HepG2 (cell line): ENCODE measurements around the gene BANP.

Experiments used
- ELF4 ChIP-seq: sonication (generic); formaldehyde crosslinking; IDR thresholded peaks from 2 replicates; pipeline ENCODE4 v1.5.0; 2020; ENCODE audit warnings: missing genetic modification reagents, mild to moderate bottlenecking, moderate library complexity, borderline replicate concordance
- EZH2 ChIP-seq: conservative IDR thresholded peaks from 2 replicates; pipeline ENCODE4 v1.6.1; 2012; ENCODE audit warnings: mild to moderate bottlenecking, low read depth, low read length, moderate library complexity
- GABPB1 ChIP-seq: IDR thresholded peaks from 2 replicates; pipeline ENCODE4 v1.6.1; 2016; ENCODE audit warnings: mild to moderate bottlenecking, missing genetic modification reagents, moderate library complexity, missing compliant biosample characterization
- HDAC2 ChIP-seq: sonication (generic); formaldehyde crosslinking; IDR thresholded peaks from 2 replicates; pipeline ENCODE4 v1.4.0; 2020; ENCODE audit warnings: missing genetic modification reagents
- POLR2A ChIP-seq, 2 experiments: IDR thresholded peaks; 2 replicates each; pipeline ENCODE4 v1.6.1; 2011; ENCODE audit warnings: low read depth in 2 of 2, low read length in 2 of 2, mild to moderate bottlenecking in 1 of 2, moderate library complexity in 1 of 2; ENCODE audit not compliant: insufficient read depth in 1 of 2
- POLR2AphosphoS5 ChIP-seq: IDR thresholded peaks from 2 replicates; pipeline ENCODE4 v1.6.1; 2012; ENCODE audit warnings: low read depth, low read length
- ZNF570 ChIP-seq: sonication (generic); formaldehyde crosslinking; IDR thresholded peaks from 2 replicates; pipeline ENCODE4 v1.4.0; 2020; ENCODE audit warnings: mild to moderate bottlenecking, missing genetic modification reagents, borderline replicate concordance
- TF ChIP-seq, protein P1 (sequence below): sonication (generic); formaldehyde crosslinking; IDR thresholded peaks from 2 replicates; pipeline ENCODE4 v1.5.0; 2020; ENCODE audit warnings: mild to moderate bottlenecking, missing genetic modification reagents, moderate library complexity
- TF ChIP-seq, protein P2 (sequence below): IDR thresholded peaks from 2 replicates; pipeline ENCODE4 v1.6.1; 2012; ENCODE audit warnings: inconsistent platforms
- TF ChIP-seq, protein P3 (sequence below): sonication (generic); formaldehyde crosslinking; IDR thresholded peaks from 2 replicates; pipeline ENCODE4 v1.4.0; 2020; ENCODE audit warnings: low read depth, missing genetic modification reagents

DNA sequence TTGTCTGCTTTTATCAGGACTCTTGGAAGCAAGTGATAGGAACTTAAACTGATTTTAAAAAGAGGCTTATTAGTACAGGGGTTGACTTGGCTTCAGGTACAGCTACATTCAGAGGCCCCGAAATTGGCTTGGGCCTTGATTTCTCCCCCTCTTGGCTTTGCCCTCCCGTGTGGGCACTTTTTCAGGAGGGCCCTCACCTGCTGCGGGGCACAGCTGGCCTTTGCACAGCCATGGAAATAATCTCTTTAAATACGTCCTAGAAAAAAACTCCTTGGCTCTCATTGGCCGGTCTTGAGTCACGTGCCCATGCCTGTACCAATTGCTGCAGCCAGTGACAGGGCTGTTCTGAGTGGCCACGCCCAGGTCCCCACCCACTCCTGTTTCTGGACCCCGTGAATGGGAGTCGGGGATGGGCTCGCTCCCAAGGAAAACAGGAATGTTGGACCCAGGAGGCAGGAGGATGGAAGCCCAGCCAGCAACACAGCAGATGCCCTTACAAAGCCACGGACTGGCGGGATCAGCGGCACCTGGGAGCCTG, 29.9 kb upstream of the BANP start:
- TF ChIP-seq, protein P1, sequence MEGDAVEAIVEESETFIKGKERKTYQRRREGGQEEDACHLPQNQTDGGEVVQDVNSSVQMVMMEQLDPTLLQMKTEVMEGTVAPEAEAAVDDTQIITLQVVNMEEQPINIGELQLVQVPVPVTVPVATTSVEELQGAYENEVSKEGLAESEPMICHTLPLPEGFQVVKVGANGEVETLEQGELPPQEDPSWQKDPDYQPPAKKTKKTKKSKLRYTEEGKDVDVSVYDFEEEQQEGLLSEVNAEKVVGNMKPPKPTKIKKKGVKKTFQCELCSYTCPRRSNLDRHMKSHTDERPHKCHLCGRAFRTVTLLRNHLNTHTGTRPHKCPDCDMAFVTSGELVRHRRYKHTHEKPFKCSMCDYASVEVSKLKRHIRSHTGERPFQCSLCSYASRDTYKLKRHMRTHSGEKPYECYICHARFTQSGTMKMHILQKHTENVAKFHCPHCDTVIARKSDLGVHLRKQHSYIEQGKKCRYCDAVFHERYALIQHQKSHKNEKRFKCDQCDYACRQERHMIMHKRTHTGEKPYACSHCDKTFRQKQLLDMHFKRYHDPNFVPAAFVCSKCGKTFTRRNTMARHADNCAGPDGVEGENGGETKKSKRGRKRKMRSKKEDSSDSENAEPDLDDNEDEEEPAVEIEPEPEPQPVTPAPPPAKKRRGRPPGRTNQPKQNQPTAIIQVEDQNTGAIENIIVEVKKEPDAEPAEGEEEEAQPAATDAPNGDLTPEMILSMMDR: no peak
- TF ChIP-seq POLR2A (IDR thresholded peaks at IDR 0.05; ENCODE audit: insufficient read depth in 1 of 2, low read depth in 2 of 2, low read length in 2 of 2) (no peak), HDAC2 (CRISPR knock-in tag) (no peak), GABPB1 (CRISPR knock-in tag) (no peak), POLR2AphosphoS5 (no peak), ELF4 (CRISPR knock-in tag) (no peak), EZH2 (no peak), ZNF570 (CRISPR knock-in tag) (no peak)
- TF ChIP-seq, protein P2, sequence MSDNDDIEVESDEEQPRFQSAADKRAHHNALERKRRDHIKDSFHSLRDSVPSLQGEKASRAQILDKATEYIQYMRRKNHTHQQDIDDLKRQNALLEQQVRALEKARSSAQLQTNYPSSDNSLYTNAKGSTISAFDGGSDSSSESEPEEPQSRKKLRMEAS: no peak
- TF ChIP-seq, protein P3, sequence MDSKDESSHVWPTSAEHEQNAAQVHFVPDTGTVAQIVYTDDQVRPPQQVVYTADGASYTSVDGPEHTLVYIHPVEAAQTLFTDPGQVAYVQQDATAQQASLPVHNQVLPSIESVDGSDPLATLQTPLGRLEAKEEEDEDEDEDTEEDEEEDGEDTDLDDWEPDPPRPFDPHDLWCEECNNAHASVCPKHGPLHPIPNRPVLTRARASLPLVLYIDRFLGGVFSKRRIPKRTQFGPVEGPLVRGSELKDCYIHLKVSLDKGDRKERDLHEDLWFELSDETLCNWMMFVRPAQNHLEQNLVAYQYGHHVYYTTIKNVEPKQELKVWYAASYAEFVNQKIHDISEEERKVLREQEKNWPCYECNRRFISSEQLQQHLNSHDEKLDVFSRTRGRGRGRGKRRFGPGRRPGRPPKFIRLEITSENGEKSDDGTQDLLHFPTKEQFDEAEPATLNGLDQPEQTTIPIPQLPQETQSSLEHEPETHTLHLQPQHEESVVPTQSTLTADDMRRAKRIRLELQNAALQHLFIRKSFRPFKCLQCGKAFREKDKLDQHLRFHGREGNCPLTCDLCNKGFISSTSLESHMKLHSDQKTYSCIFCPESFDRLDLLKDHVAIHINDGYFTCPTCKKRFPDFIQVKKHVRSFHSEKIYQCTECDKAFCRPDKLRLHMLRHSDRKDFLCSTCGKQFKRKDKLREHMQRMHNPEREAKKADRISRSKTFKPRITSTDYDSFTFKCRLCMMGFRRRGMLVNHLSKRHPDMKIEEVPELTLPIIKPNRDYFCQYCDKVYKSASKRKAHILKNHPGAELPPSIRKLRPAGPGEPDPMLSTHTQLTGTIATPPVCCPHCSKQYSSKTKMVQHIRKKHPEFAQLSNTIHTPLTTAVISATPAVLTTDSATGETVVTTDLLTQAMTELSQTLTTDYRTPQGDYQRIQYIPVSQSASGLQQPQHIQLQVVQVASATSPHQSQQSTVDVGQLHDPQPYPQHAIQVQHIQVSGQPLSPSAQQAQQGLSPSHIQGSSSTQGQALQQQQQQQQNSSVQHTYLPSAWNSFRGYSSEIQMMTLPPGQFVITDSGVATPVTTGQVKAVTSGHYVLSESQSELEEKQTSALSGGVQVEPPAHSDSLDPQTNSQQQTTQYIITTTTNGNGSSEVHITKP (CRISPR knock-in tag): no peak
